ENCODE data around the gene P3H3.

The P3H3 gene

GRCh38 chr12:6838854-6839253 is 10.6 kb downstream of the P3H3 start:
- no peak for DNase-seq
- no peaks in the 10 kb centered on the region for H3K4me1 ChIP-seq
- H3K9me3 ChIP-seq: no peaks in the 10 kb centered on the region
- H3K4me3 ChIP-seq (ENCODE audit: low read depth, low read length): no peak overlapping the region
- no peaks in the 10 kb centered on the region for H3K27me3 ChIP-seq
- H3K36me3 ChIP-seq: peaks cover 78% of the 10 kb centered on the region
- no peak for TF ChIP-seq CTCF (IDR thresholded peaks at IDR 0.05; ENCODE audit: low read depth, low read length)

- TF ChIP-seq CTCF (IDR thresholded peaks at IDR 0.05; ENCODE audit: low read depth, low read length): no peak
- H3K9me3 ChIP-seq: no peaks in the 10 kb centered on the region
- H3K4me1 ChIP-seq: no peaks in the 10 kb centered on the region
- no peaks in the 10 kb centered on the region for H3K27me3 ChIP-seq
- no peak for DNase-seq
- H3K36me3 ChIP-seq: peaks cover 76% of the 10 kb centered on the region
- H3K4me3 ChIP-seq (ENCODE audit: low read depth, low read length): no peak overlapping the region
Observed at GRCh38 chr12:6839482-6840201, 11.4 kb downstream of the P3H3 start.

- TF ChIP-seq CTCF (IDR thresholded peaks at IDR 0.05; ENCODE audit: low read depth, low read length): no peak
- H3K36me3 ChIP-seq: peaks cover 78% of the 10 kb centered on the region
- no peak overlapping the region for H3K4me3 ChIP-seq (ENCODE audit: low read depth, low read length)
- no peak for DNase-seq
- no peaks in the 10 kb centered on the region for H3K4me1 ChIP-seq
- H3K9me3 ChIP-seq: no peaks in the 10 kb centered on the region
- H3K27me3 ChIP-seq: no peaks in the 10 kb centered on the region
Observed at GRCh38 chr12:6840330-6840729, 12.1 kb downstream of the P3H3 start.

- no peak within 1 kb of the TSS for H3K4me3 ChIP-seq (ENCODE audit: low read depth, low read length)
- H3K36me3 ChIP-seq: peaks cover 84% of the 10 kb centered on the region
- DNase-seq: no peak
- H3K27me3 ChIP-seq: no peaks in the 10 kb centered on the region
- no peak for TF ChIP-seq CTCF (IDR thresholded peaks at IDR 0.05; ENCODE audit: low read depth, low read length)
- no peaks in the 10 kb centered on the region for H3K9me3 ChIP-seq
- H3K4me1 ChIP-seq: no peaks in the 10 kb centered on the region
Observed at GRCh38 chr12:6840761-6841515, 12.7 kb downstream of the P3H3 start, which contains the start of gene GNB3. TSS of gene GNB3 (plus strand) at chr12:6840925. CDS start at chr12:6841288, 363 bp downstream.

GRCh38 chr12:6842075-6842474 is 13.9 kb downstream of the P3H3 start:
- no peaks in the 10 kb centered on the region for H3K27me3 ChIP-seq
- DNase-seq: no peak
- H3K4me3 ChIP-seq (ENCODE audit: low read depth, low read length): no peak overlapping the region
- no peak for TF ChIP-seq CTCF (IDR thresholded peaks at IDR 0.05; ENCODE audit: low read depth, low read length)
- peaks cover 86% of the 10 kb centered on the region for H3K36me3 ChIP-seq
- no peaks in the 10 kb centered on the region for H3K9me3 ChIP-seq
- H3K4me1 ChIP-seq: no peaks in the 10 kb centered on the region

All from BE2C (cell line).